ENCODE results near the gene PAQR9. TPM values are rescaled to one million over a fixed set of nuclear protein-coding genes. Genes with fewer than 3 reads are reported as not detected.

Gene PAQR9
- total RNA-seq, 2 donors from 2014 or later, result not detected

GRCh38 chr3:142963234-142963515 lies 299 bp downstream of the PAQR9 start:
- no peaks in the 10 kb centered on the region for H3K36me3 ChIP-seq
- peaks cover 44% of the 10 kb centered on the region for H3K27me3 ChIP-seq
- TF ChIP-seq CTCF (IDR thresholded peaks at IDR 0.05), result no peak
- no peak overlapping the region for H3K9ac ChIP-seq (ENCODE audit: low read depth in 2 of 2, low read length in 2 of 2)
- H3K27ac ChIP-seq, result no peak overlapping the region
- H3K4me3 ChIP-seq, result peak overlapping the region; percentile 38
- DNase-seq, result no peak
- intact Hi-C loops (cut with DNase I), result no loop called here
- H3K9me3 ChIP-seq, result no peaks in the 10 kb centered on the region
- H3K4me1 ChIP-seq, result no peaks in the 10 kb centered on the region

GRCh38 chr3:142962520-142963233 lies 797 bp downstream of the PAQR9 start:
- H3K9ac ChIP-seq (ENCODE audit: low read depth in 2 of 2, low read length in 2 of 2), result no peak overlapping the region
- peak overlapping the region; percentile 38 for H3K4me3 ChIP-seq
- DNase-seq, result no peak

GRCh38 chr3:142962175-142962519 lies 1.3 kb downstream of the PAQR9 start:
- Histone ChIP-seq H3K9ac (ENCODE audit: low read depth in 2 of 2, low read length in 2 of 2) (no peak overlapping the region), H3K4me3 (no peak overlapping the region)

More at GRCh38 chr3:142962520-142963233, 797 bp downstream of the PAQR9 start:
- intact Hi-C loops (cut with DNase I), result no loop called here
- Histone ChIP-seq H3K9me3 (no peaks in the 10 kb centered on the region), H3K27ac (no peak overlapping the region), H3K27me3 (peaks cover 44% of the 10 kb centered on the region), H3K36me3 (no peaks in the 10 kb centered on the region), H3K4me1 (no peaks in the 10 kb centered on the region)
- TF ChIP-seq CTCF (IDR thresholded peaks at IDR 0.05), result no peak

GRCh38 chr3:142961539-142961938 lies 1.9 kb downstream of the PAQR9 start:
- Histone ChIP-seq H3K27ac (no peak overlapping the region), H3K4me1 (no peaks in the 10 kb centered on the region), H3K36me3 (no peaks in the 10 kb centered on the region), H3K9me3 (no peaks in the 10 kb centered on the region), H3K27me3 (peaks cover 44% of the 10 kb centered on the region), H3K9ac (ENCODE audit: low read depth in 2 of 2, low read length in 2 of 2) (no peak overlapping the region), H3K4me3 (no peak overlapping the region)
- TF ChIP-seq CTCF (IDR thresholded peaks at IDR 0.05), result no peak
- intact Hi-C loops (cut with DNase I), result no loop called here
- DNase-seq, result no peak

More at GRCh38 chr3:142962175-142962519, 1.3 kb downstream of the PAQR9 start:
- Histone ChIP-seq H3K27ac (no peak overlapping the region), H3K9me3 (no peaks in the 10 kb centered on the region), H3K27me3 (peaks cover 44% of the 10 kb centered on the region), H3K36me3 (no peaks in the 10 kb centered on the region), H3K4me1 (no peaks in the 10 kb centered on the region)
- TF ChIP-seq CTCF (IDR thresholded peaks at IDR 0.05), result no peak
- intact Hi-C loops (cut with DNase I), result no loop called here
- DNase-seq, result no peak

- Histone ChIP-seq H3K27me3 (peaks cover 44% of the 10 kb centered on the region), H3K27ac (no peak overlapping the region), H3K36me3 (no peaks in the 10 kb centered on the region), H3K4me1 (no peaks in the 10 kb centered on the region), H3K9ac (ENCODE audit: low read depth in 2 of 2, low read length in 2 of 2) (no peak overlapping the region), H3K4me3 (no peak overlapping the region), H3K9me3 (no peaks in the 10 kb centered on the region)
- intact Hi-C loops (cut with DNase I), result no loop called here
- TF ChIP-seq CTCF (IDR thresholded peaks at IDR 0.05), result no peak
- no peak for DNase-seq
Measured at GRCh38 chr3:142960322-142960850, 3.1 kb downstream of the PAQR9 start.

Measured in colonic mucosa (tissue), 4 donors.